AG09309 (cell line): ENCODE results near the gene KRTAP19-1.

Source experiments
- DNase-seq: peaks from one replicate; pipeline ENCODE4 v3.0.0-alpha.2; 2010; ENCODE audit warnings: low read depth
- H3K4me3 ChIP-seq: 2 replicates; pipeline ENCODE4 v1.5.1; 2011; ENCODE audit warnings: mild to moderate bottlenecking, low read depth, low read length, moderate library complexity; ENCODE audit not compliant: control insufficient read depth
- CTCF ChIP-seq: IDR thresholded peaks from 2 replicates; pipeline ENCODE4 v1.5.1; 2011; ENCODE audit warnings: mild to moderate bottlenecking, low read depth, low read length, inconsistent platforms; ENCODE audit not compliant: insufficient read depth, control insufficient read depth; ENCODE audit errors: missing control alignments

KRTAP19-1 gene

GRCh38 chr21:30463713-30464112 is 16.5 kb downstream of the KRTAP19-1 start:
- no peak overlapping the region for H3K4me3 ChIP-seq
- peak; percentile 28 for TF ChIP-seq CTCF
- no peak for DNase-seq

GRCh38 chr21:30448514-30448913 is 31.7 kb downstream of the KRTAP19-1 start:
- no peak for DNase-seq
- no peak for TF ChIP-seq CTCF
- no peak overlapping the region for H3K4me3 ChIP-seq

- TF ChIP-seq CTCF: no peak
- no peak overlapping the region for H3K4me3 ChIP-seq
- no peak for DNase-seq
Observed at GRCh38 chr21:30447056-30447455, 33.1 kb downstream of the KRTAP19-1 start.

- TF ChIP-seq CTCF: no peak
- no peak for DNase-seq
- no peak overlapping the region for H3K4me3 ChIP-seq
Observed at GRCh38 chr21:30444204-30444603, 36.0 kb downstream of the KRTAP19-1 start.

- H3K4me3 ChIP-seq: no peak overlapping the region
- TF ChIP-seq CTCF: no peak
- DNase-seq: no peak
Observed at GRCh38 chr21:30443226-30443625, 36.9 kb downstream of the KRTAP19-1 start.

GRCh38 chr21:30439975-30440374 is 40.2 kb downstream of the KRTAP19-1 start, which contains the start of gene KRTAP15-1:
KRTAP15-1 (plus strand) TSS chr21:30440275; CDS start chr21:30440328, 53 bp downstream.
- H3K4me3 ChIP-seq: no peak within 1 kb of the TSS
- no peak for TF ChIP-seq CTCF
- no peak for DNase-seq
